Measurements from ENCODE around the gene LRRIQ4. TPM values are rescaled to one million over a fixed set of nuclear protein-coding genes. Genes with fewer than 3 reads are reported as not detected.

LRRIQ4 gene
- total RNA-seq, 1 experiment from 2014 or later, result 1.3 TPM

GRCh38 chr3:169771497-169772304 lies 41.0 kb upstream of the LRRIQ4 start:
- Histone ChIP-seq H3F3A (ENCODE audit: insufficient read depth, low read depth) (peaks cover 53% of the 10 kb centered on the region), H3K9me2 (ENCODE audit: insufficient read depth) (no peaks in the 10 kb centered on the region), H2AFZ (peak overlapping the region; percentile 100), H3K36me3 (ENCODE audit: low read depth) (0 out of 2 replicates have a peak, but pooled peaks cover 20% of the 10 kb centered on the region), H3K4me3 (peak overlapping the region; percentile 84), H3K4me2 (peak overlapping the region; percentile 86), H3K4me1 (replicated peaks; ENCODE audit: insufficient read depth) (peaks cover 13% of the 10 kb centered on the region), H4K20me1 (ENCODE audit: insufficient read depth) (peaks cover 13% of the 10 kb centered on the region), H3K27me3 (ENCODE audit: insufficient read depth, low read depth) (no peaks in the 10 kb centered on the region), H3K27ac (peak overlapping the region; percentile 92), H3K79me2 (ENCODE audit: low read depth) (peaks cover 31% of the 10 kb centered on the region), H3K9me3 (ENCODE audit: insufficient read depth, low read depth) (no peaks in the 10 kb centered on the region)
- ChIA-PET POLR2A (ENCODE audit: unreplicated experiment) (interaction anchor here (0.6 to 0.7 kb wide), 7 partner anchors 29 to 1686 kb away, joined by 4 to 12 read pairs (median 5); no protein-coding TSS in a partner anchor), CTCF (interaction anchor here (0.5 to 0.7 kb wide), 5 partner anchors 109 to 1358 kb away, joined by 3 to 5 read pairs (median 3); no protein-coding TSS in a partner anchor)
- intact Hi-C loops (cut with micrococcal nuclease; ENCODE audit: unreplicated experiment), result loop anchor here (2.0 kb wide), 2 partner anchors 41 to 585 kb away; partner anchors contain the start of genes LRRC34, LRRIQ4 and SKIL
- no peak for TF ChIP-seq EZH2 (IDR thresholded peaks at IDR 0.05; ENCODE audit: low read depth)
- TF ChIP-seq CTCF (conservative IDR thresholded peaks at IDR 0.05), result no peak
- DNase-seq, result peak; percentile 73 to 77
- BruUV-seq (replicated peaks), result no TSS peak

GRCh38 chr3:169772305-169772896 lies 40.3 kb upstream of the LRRIQ4 start:
- intact Hi-C loops (cut with micrococcal nuclease; ENCODE audit: unreplicated experiment), result loop anchor here (2.0 kb wide), 2 partner anchors 40 to 584 kb away; partner anchors contain the start of genes LRRC34, LRRIQ4 and SKIL
- ChIA-PET POLR2A (ENCODE audit: unreplicated experiment) (interaction anchor here (0.6 to 0.8 kb wide), 2 partner anchors 28 to 195 kb away, joined by 4 to 7 read pairs; no protein-coding TSS in a partner anchor), CTCF (interaction anchor here (0.6 kb wide), 2 partner anchors 110 to 115 kb away, joined by 3 to 5 read pairs; no protein-coding TSS in a partner anchor)

More at GRCh38 chr3:169772305-169772896, 40.3 kb upstream of the LRRIQ4 start:
- H3K4me3 ChIP-seq, result peak overlapping the region; percentile 84
- H3K27me3 ChIP-seq (ENCODE audit: insufficient read depth, low read depth), result no peaks in the 10 kb centered on the region
- H3K4me2 ChIP-seq, result peak overlapping the region; percentile 86
- peaks cover 46% of the 10 kb centered on the region for H3F3A ChIP-seq (ENCODE audit: insufficient read depth, low read depth)
- H3K79me2 ChIP-seq (ENCODE audit: low read depth), result peaks cover 31% of the 10 kb centered on the region
- peak; percentile 78 to 80 for DNase-seq
- no TSS peak for BruUV-seq (replicated peaks)
- peaks cover 13% of the 10 kb centered on the region for H4K20me1 ChIP-seq (ENCODE audit: insufficient read depth)
- no peak for TF ChIP-seq CTCF (conservative IDR thresholded peaks at IDR 0.05)
- H3K36me3 ChIP-seq (ENCODE audit: low read depth), result peaks cover 25% of the 10 kb centered on the region; the same call in 1 of the 2 replicates
- H3K9me2 ChIP-seq (ENCODE audit: insufficient read depth), result no peaks in the 10 kb centered on the region
- H3K4me1 ChIP-seq (replicated peaks; ENCODE audit: insufficient read depth), result peaks cover 13% of the 10 kb centered on the region
- H3K27ac ChIP-seq, result peak overlapping the region; percentile 92
- no peaks in the 10 kb centered on the region for H3K9me3 ChIP-seq (ENCODE audit: insufficient read depth, low read depth)
- H2AFZ ChIP-seq, result peak overlapping the region; percentile 95

All from PC-9 (cell line).